BE2C (cell line): Measurements from ENCODE around the gene MC4R.

Experiments used
- DNase-seq: peaks from one replicate; pipeline ENCODE4 v3.0.0-alpha.2; 2020
- H3K27me3 ChIP-seq: fragments of 250-450 bp; sonication (Bioruptor Pico); 2 replicates; pipeline ENCODE4 v1.5.1; 2020; ENCODE audit warnings: mild to moderate bottlenecking
- H3K36me3 ChIP-seq: fragments of 250-450 bp; sonication (Bioruptor Pico); 2 replicates; pipeline ENCODE4 v1.5.1; 2020; ENCODE audit warnings: mild to moderate bottlenecking
- H3K4me1 ChIP-seq: fragments of 250-450 bp; sonication (Bioruptor Pico); 2 replicates; pipeline ENCODE4 v1.5.1; 2020
- H3K4me3 ChIP-seq: 2 replicates; pipeline ENCODE4 v1.5.1; 2011; ENCODE audit warnings: low read depth, low read length
- H3K9me3 ChIP-seq: fragments of 250-450 bp; sonication (Bioruptor Pico); 2 replicates; pipeline ENCODE4 v1.5.1; 2020
- TF ChIP-seq, protein P1 (sequence below): IDR thresholded peaks from 2 replicates; pipeline ENCODE4 v1.5.1; 2012; ENCODE audit warnings: mild to moderate bottlenecking, low read depth, low read length

MC4R gene

DNA sequence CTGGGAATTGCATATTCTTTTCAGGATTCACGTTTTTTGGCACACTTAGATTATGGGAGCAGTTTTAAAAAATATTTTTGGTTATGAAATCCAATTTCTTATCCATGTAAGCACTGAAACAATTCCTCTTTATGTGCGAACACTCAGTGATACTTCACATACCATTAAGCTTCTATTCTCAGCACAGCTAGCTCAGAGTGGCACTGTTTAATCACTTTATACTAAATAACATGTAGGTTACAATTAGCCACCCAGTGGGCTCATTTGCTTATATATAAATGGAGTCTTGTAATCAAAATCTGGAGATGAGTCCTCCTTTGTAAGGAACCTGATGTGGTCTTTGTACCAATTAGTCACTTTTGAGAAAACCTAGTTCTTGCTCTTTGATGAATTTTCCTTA lies 11.3 kb upstream of the MC4R start:
- H3K4me1 ChIP-seq = no peaks in the 10 kb centered on the region
- DNase-seq = no peak
- H3K4me3 ChIP-seq = no peak overlapping the region
- TF ChIP-seq, protein P1, sequence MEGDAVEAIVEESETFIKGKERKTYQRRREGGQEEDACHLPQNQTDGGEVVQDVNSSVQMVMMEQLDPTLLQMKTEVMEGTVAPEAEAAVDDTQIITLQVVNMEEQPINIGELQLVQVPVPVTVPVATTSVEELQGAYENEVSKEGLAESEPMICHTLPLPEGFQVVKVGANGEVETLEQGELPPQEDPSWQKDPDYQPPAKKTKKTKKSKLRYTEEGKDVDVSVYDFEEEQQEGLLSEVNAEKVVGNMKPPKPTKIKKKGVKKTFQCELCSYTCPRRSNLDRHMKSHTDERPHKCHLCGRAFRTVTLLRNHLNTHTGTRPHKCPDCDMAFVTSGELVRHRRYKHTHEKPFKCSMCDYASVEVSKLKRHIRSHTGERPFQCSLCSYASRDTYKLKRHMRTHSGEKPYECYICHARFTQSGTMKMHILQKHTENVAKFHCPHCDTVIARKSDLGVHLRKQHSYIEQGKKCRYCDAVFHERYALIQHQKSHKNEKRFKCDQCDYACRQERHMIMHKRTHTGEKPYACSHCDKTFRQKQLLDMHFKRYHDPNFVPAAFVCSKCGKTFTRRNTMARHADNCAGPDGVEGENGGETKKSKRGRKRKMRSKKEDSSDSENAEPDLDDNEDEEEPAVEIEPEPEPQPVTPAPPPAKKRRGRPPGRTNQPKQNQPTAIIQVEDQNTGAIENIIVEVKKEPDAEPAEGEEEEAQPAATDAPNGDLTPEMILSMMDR = no peak
- no peaks in the 10 kb centered on the region for H3K9me3 ChIP-seq
- H3K36me3 ChIP-seq = no peaks in the 10 kb centered on the region
- H3K27me3 ChIP-seq = no peaks in the 10 kb centered on the region

DNA sequence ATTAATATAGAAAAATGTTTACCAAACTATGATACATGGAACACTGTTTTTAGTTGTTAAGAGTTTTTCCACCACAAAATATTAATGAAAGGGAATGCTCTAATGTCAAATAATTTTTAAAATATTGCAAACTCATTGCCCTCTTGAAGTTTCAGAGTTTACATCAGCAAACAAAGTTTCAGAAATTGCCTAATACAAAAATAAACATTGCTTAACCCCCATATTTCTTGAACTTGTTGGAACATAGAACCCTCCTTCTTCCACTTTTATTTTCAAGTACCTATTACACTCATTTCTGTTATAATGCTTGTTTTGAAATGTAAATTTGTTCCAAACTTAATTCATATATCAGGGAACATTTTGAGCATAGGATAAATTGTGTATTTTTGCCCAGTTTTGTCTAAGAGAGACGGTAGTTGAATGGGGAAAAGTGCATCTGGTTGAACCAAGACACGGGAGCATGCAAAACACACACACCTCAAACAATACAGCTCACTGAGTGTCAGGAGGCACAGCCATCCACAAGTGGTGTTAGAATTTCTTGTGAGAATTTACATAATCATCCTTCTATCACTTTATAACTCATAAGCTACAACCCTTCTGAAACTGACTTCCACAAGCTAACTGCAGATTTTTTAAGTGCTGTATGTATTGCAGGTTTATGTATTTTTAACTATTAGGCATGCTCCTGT lies 5.3 kb upstream of the MC4R start:
- DNase-seq = no peak
- Histone ChIP-seq H3K36me3 (no peaks in the 10 kb centered on the region), H3K4me3 (no peak overlapping the region), H3K4me1 (no peaks in the 10 kb centered on the region), H3K9me3 (no peaks in the 10 kb centered on the region), H3K27me3 (no peaks in the 10 kb centered on the region)
- TF ChIP-seq, protein P1 = no peak

- peak overlapping the region; percentile 37 for H3K4me3 ChIP-seq
- no peak for DNase-seq
- H3K27me3 ChIP-seq = no peaks in the 10 kb centered on the region
- TF ChIP-seq, protein P1 = no peak
- no peaks in the 10 kb centered on the region for H3K36me3 ChIP-seq
- H3K4me1 ChIP-seq = peaks cover 5% of the 10 kb centered on the region; the same call in 1 of the 2 replicates
- H3K9me3 ChIP-seq = no peaks in the 10 kb centered on the region
Measured at GRCh38 chr18:60372132-60372531, 443 bp downstream of the MC4R start.

DNA sequence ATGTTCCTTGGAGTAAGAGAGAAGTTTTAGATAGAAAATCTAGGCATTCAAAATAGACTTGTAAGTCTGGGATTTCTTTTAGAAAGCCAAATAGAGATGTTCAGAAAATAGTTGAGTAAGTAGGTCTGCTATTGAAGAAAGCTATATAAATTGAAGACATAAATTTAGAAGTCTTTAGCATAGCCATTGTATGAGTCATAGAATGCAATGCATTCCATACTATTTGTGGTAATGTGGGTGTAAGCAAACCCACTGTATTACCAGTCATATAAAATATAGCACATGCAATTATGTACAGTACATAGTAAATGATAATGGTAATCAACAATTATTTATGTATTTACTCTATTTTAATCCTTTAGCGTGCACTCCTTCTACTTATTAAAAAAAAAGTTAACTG lies 14.1 kb downstream of the MC4R start:
- Histone ChIP-seq H3K4me1 (no peaks in the 10 kb centered on the region), H3K27me3 (no peaks in the 10 kb centered on the region), H3K9me3 (no peaks in the 10 kb centered on the region), H3K36me3 (no peaks in the 10 kb centered on the region), H3K4me3 (no peak overlapping the region)
- TF ChIP-seq, protein P1 = no peak
- no peak for DNase-seq

DNA sequence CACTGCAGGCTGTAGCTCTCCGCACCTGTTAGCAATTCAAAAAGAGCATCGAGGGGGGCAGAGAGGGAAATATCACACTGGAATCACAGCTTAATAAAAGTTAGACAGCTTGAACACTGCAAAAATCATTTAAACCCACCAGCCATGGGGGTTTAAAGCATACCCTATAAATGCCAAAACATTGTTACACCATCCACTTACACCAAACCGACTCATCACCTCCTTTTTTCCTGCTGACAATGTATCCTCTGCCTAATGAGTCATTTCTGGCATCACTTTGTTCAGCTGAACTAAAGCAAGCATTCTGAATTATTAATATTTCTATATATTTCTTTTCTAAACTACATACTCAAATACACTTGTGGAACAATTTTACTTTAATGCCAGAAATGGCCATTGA lies 21.6 kb downstream of the MC4R start:
- H3K27me3 ChIP-seq = no peaks in the 10 kb centered on the region
- no peak for DNase-seq
- TF ChIP-seq, protein P1 = no peak
- H3K9me3 ChIP-seq = no peaks in the 10 kb centered on the region
- no peak overlapping the region for H3K4me3 ChIP-seq
- no peaks in the 10 kb centered on the region for H3K36me3 ChIP-seq
- H3K4me1 ChIP-seq = no peaks in the 10 kb centered on the region

GRCh38 chr18:60350150-60350549 lies 22.4 kb downstream of the MC4R start:
- peak; percentile 10 for DNase-seq
- Histone ChIP-seq H3K4me3 (no peak overlapping the region), H3K27me3 (no peaks in the 10 kb centered on the region), H3K9me3 (no peaks in the 10 kb centered on the region), H3K36me3 (no peaks in the 10 kb centered on the region), H3K4me1 (no peaks in the 10 kb centered on the region)
- TF ChIP-seq, protein P1 = no peak
